CD4-positive, alpha-beta T cell treated with Interleukin-15 for 4 hours (primary cell): ENCODE data around the gene CPA2.

Source experiments
- DNase-seq: peaks from one replicate; pipeline ENCODE4 v3.0.0-alpha.2; 2020; ENCODE audit warnings: low spot score

The CPA2 gene

DNA sequence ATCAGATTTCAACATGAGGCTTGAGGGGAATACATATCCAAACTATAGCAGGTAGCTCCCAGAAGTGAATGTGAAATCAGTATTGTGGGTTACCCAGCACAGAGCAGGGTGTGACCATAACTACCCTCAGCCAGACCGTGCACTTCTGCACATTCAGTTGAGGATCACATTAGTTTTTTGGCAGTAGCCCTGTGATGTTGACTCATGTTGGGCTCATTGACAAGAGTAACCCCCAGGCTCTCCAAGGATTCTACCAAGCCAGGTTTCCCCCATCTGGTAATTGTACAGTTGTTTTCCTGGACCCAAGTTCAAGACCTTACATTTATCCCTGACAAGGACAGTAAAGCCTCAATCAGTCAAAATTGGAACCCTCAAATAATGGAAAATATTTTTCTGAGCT lies 14.6 kb downstream of the CPA2 start:
- DNase-seq = no peak

DNA sequence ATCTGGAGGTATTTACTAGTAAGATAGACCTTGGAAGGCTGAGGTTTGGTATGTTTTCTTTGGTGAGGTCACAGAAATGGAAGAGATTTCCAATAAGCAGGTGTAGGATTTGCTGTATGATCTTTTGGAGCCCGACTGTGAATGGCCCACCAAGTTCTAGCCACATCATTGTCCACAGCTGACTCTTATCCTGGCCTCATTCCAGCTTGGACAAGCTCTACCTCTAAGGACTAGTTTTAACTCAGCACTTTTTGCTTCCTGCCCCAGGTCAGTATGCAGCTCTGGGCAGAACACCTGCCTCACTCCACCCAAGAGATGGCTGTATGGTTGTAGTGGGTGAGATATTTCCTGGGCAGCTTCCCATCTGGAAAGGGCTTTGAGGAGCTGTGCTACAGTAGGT lies 20.2 kb downstream of the CPA2 start:
- no peak for DNase-seq

DNA sequence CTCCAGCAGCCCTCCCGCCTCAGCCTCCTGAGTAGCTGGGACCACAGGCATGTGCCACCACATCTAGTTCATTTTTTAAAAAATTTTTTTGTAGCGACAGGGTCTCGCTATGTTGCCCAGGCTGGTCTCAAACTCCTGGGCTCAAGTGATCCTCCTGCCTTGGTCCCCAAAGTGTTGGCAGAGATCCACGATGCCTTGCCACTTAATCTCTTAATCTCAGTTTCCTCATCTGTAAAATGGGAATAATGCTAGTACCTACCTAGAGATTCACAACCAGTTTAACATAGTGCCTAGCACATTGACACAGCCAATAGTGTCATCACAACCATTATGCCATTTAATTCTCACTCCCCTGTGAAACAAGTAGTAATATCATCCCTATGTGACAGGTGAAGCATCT lies 21.5 kb downstream of the CPA2 start:
- no peak for DNase-seq

DNA sequence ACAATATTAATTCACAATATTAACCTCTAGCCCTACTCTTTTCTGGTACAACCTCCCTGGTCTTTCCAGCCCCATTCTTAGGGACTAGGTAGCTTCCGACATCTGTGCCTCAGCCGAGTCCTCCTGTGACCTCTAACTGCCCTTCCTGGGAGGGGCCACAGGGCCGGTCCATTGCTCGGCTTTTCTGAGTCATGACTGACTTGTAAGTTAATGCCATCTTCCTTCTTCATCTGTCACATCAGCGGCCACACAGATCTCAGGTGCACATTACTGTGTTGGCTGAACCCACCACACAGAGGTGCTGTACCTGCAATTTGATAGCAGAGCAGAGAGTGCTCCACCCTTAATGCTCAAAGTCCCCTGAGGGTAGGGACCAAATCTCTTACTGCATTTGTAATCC lies 22.2 kb downstream of the CPA2 start:
- no peak for DNase-seq

DNA sequence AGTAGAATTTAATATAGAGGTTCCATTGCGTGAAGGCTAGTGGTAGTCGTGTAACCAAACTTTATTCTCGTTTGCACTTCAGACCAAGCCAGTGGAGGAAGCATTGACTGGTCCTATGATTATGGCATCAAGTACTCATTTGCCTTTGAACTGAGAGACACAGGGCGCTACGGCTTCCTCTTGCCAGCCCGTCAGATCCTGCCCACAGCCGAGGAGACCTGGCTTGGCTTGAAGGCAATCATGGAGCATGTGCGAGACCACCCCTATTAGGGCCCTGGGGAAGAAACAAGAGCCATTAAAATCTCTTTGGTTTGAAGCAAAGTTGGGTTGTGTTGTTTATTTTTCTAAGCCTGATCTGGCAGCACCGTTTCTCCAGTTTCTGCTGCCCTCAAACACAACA lies 22.8 kb downstream of the CPA2 start:
- no peak for DNase-seq

DNA sequence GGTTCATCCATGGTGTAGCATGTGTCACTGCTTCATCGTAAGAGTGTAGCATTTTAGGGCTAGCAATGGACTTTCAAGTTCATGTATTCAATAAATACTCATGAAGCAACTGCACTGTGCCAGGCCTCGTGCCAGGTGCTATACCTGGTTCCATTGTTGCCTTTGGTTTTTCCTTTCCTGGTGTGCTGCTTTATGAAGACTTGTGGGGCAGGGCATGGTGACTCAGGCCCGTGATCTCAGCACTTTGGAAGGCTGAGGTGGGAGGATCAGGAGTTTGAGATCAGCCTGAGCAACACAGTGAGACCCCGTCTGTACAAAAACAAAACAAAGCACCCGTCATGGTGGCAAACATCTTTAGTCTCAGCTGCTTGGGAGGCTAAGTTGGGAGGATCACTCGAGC lies 24.1 kb downstream of the CPA2 start:
- no peak for DNase-seq

DNA sequence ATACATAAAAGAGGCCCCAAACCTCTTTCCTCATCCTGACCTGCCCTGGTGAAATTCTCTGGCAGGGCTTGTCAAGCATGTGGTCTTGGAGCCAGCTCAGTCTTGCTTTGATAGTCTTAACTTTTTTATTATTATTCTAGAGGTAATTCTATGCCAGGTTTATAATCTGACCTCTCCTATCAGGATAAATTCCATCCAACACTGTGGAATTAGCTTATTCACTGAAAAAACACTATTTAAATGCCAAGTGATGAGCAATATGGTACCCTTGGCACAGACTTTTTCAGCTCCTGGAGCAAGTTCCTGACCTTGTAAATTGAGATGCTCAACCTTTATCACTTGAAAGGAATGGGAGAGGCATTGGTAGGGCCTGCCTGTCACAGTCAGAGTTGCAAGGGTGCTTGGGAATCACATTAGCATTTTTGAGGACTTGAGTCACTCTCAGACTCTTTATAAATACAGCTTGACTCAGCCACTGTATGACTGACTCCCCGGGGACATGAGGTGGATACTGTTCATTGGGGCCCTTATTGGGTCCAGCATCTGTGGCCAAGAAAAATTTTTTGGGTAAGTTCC lies 26.1 kb downstream of the CPA2 start, which contains the start of gene CPA4:
Gene CPA4 (plus strand): TSS at position 480 of the 576 bp plus-strand sequence. CDS start 20 bp downstream, at position 500.
- no peak for DNase-seq

DNA sequence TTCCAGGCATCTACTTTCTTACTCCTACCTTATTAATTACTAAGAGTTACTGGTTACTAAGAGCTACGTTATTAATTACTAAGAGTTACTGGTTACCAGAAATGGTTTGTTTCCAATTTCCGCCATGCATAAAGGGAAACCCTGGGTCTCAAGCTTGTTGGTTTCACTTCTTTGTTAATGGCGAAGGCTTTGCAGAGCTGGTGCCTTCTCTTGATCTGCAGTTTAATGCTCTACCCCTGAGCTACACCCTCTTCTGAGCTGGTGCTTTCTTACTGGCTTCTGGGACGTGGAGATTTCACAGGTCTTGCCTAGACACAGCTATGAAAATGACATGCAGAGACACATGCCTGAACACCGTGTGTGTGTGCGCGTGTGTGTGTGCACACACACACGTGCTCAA lies 26.9 kb downstream of the CPA2 start:
- no peak for DNase-seq

DNA sequence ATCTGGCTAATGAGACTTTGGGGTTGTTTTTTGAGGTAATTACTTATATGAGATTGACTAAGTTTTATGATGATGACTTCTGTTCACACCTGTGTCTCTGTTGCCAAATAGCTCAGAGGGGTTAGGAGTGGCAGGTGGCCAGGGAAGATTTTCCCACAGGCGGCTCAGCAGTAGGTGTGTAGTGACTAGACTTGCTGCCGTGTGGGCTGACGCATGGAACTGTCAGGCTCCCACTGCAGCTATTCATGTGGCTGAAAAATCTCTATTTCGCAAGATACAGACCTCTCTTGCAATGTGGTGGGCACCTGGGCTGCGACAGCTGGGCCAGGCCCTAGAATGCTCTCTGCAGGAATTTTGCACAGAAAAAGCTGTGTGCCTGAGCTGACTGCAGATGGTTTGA lies 27.7 kb downstream of the CPA2 start:
- DNase-seq = no peak

DNA sequence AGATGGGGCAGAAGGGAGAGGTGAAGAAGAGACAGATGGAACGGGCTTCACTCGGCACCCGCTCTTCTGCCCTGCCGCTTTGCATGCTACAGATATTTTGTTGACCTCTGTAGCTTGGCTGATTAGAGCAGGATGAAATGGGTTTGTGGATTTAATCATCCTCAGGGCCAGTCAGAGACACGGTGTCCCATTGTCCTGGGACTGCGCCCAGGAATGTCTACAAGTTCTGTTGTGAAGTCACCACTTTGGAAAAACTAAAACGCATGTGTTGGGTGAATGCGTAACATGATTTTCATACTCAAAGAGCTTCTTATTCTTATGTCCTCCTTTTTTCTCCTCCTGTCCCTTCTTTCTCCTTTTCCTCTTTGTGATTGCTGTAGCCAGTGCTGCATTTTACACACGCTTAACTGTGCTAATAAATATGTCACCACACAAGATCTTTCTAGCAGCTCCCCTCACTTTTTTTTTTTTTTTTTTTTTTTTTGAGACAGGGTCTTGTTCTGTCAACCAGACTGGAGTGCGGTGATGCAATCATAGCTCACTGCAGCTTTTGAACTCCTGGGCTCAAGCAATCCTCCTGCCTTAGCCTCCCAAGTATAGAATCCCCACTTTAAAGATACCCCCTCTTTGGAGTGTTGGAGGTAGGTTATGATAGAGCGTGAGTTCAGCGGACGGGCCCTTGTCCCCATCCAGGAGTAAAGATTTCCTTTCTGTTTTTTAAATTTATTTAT lies 29.7 kb downstream of the CPA2 start:
- DNase-seq = no peak

DNA sequence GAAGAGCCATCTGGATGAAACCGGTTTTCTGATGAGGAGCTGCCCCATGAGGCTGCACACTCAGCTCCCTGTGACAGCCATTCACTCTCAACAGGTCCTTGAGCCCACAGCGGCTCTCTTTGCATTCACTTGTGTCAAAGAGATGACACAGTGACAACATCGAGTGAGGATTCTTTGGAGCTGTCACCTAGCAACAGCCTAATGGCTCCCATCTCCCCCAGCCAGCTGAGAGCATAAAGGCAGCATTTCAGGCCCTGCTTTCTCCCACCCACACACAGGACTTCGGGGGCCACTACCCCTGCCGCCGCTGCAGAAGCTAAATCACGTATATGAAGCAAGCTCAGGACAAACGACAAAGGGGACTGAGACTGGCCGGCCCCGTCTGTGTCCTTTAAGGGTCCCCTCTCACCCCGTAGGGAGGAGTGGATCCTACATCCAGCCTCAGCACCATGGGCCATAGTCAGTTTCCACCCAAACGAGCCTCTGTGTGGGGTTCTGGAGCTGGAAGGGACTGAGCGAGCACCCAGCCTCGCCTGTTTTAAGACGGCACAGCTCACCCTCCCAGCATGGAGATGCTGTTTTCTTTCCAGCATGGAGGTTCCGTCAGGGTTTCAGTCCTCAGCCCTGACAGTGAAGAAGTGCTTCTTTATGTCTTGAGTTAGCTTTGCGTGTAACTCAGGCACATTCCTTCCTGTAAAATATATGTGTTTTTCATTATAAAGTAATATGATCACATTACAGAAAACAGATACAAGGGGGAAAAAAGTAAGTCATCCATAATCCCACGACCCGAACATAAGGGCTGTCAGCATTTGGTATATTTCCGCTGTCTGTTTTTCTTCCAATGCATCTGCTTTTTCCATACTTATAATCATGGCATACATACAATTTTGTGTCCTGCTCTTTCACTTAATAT lies 31.2 kb downstream of the CPA2 start:
- DNase-seq = no peak

DNA sequence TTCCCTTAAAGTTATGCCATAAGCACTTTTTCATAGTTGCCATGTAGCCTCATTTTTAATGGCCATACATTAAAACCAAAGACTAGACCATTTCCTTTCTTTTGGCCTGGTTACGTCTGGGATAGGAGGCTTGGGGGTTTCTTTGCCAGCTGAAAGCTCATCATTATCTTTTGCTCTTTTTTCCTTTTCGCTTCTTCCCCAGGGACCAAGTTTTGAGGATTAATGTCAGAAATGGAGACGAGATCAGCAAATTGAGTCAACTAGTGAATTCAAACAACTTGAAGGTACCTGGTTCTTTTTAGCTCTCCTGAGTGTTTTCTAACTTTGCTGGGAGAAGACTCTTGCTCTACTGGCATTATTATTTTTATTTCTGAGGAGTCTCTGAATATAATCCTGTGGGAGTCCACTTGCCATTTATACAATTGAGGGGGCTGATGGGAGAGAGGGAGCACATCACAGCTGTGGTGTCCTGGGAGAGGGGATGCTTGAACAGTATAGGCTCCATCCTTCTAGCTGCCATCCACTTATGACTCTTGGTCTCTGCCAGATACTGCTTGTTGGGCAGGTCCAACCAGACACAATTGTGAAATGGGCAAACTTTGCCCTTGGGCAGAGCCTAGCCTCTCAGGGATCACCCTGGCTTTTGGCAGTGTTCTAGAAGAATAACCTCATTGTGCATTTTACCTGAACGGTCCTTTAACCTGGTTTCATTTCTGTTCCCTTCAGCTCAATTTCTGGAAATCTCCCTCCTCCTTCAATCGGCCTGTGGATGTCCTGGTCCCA lies 32.1 kb downstream of the CPA2 start:
- no peak for DNase-seq

DNA sequence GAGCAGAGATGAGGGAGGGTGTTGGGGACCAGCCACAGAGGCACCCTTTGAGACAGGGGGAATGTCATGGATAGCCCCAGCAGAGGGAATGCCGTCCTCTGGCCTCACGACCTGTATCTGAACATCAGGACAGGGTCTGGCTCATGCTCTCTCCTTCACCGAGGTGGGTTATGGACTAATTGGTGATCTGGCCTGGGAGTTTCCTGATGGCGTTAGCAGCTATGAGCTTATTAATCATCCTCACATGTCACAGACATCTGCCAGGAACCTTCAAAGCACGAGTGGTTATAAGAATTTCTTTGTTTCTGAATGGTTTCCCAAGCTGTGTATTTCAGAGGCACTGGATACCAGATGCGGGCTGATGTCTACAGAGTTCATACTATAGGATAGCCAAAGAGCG lies 33.2 kb downstream of the CPA2 start:
- DNase-seq = no peak

DNA sequence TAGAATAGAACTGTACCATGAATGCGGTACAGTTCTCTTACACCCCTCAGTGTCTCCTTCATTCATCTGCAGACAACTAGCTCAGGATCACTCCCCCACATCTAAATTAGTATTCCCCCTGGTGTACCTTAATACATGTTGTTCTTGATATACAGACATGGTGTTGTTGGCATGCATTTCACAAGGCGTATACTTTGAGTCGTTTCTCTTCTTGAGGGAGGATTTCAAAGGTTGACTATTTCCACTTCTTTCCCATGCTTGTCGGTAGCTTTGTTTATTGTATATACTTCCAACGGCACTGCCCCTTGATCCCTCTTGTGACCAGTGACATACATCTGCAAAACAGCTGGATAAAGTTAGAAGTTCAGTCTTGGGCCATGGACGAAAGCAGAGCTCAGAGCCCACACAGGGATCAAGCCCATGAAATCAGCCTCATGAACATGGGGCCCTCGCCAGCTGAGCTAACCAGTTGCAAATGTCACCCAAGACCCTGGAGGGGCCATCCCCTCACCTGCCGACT lies 34.9 kb downstream of the CPA2 start:
- DNase-seq = no peak

DNA sequence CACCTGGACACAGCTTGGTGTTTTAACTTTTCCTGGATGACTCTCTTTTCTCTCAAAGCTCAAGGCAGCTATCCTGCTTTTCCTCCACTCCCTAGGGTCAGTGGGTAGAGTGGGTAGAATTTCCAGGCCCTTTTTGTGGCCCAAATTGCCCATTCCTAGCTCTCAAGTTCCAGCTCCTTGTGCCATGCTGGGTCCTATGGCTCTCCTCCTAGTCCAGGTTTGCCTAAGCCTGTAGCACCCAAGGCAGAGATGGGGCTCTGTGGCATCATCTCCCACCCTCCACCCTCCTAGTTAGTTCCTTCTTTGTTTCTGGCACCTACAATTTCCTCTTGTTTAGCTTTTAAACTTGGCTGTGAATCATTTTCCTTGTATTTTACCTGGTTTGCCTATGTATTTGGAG lies 36.0 kb downstream of the CPA2 start:
- no peak for DNase-seq

DNA sequence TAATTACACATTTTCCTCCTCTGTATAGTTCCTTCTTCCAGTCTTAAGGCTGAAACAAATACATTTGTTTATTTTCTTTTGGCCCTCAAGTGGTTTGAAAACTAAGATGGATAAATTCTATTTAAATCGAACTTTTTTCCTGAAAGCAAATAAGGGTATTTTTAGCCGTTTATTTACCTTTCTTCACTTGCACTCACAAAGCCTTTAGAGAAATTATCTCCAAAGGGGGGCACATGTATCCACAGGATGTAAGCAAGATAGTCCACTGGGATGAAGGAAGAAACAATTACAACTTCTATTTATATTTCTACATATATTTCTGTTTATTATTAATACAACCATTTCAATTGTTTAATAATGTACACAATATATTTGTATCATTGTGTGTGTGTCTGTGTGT lies 36.5 kb downstream of the CPA2 start:
- DNase-seq = no peak

DNA sequence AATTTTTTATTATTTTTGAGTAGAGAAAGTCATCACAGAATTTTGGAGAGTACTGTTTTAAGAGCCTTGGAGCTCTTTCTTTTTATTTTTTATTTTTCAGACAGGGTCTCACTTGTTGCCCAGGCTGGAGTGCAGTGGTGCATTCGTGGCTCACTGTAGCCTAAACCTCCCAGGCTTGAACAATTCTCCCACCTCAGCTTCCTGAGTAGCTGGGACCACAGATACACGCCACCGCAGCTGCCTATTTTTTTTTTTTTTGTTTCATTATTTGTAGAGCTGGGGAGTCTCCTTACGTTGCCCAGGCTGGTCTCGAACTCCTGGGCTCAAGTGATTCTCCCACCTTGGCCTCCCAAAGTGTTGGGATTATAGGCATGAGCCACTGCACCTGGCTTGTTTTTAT lies 36.9 kb downstream of the CPA2 start:
- no peak for DNase-seq

DNA sequence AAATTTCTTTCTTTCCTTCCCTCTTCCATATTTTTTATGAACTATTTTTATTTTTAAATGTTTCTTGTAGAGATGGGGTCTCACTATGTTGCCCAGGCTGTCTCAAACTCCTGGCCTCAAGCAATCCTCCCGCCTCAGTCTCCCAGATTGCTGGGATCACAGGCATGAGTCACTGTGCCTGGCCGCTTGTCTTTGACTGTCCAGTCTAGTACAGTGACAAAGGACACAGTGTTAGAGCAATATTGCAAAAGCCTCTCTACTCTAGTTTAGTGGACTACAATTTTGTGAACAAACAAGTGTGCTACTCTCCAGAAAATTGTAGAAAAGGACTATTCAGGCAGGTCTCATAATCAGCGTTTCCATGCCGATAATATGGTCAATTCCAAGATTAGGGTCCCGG lies 37.3 kb downstream of the CPA2 start:
- no peak for DNase-seq

DNA sequence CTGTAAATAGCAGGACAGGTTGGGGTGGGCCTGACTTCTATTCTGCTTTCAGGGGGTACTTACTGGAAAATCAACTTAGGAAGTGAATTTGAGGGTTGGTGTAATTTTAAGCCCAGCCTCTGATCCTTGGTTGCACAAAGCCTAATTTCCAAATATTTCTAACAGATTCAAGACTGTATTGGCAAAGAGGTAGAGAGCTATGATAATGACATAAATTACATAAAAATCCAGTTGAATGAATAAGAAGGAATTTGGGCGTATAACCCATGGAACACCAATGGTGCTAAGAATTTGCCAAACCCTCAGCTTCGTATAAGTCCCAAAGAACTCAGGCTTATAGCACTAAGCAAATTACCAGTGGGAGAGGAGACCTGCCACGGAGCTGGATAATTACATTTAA lies 38.2 kb downstream of the CPA2 start:
- DNase-seq = no peak

DNA sequence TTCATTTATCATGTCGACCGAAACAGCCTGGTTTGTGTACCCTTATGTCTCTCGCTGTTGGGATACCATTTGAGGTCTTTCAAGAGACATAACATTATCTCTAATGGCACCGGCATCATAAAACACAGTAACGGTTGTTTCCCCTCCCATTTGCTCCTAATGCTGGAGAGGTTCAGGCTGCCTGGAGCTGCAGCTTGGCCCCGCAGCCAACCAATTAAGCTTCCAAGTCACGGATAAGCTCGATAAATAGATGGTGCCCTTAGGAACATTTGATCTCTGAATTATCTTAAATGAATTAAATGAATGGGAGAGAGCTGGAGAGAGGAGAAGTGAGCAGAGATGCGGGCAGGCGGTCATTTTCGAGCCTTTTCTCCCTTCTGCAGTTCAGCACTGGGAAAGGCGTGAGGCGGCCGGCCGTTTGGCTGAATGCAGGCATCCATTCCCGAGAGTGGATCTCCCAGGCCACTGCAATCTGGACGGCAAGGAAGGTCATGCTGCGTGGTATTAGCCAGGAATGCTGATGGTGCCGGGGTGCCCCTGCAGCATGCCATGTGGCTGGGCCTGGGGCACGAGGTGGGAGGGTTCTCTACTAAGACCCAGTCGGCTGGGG lies 38.9 kb downstream of the CPA2 start:
- DNase-seq = no peak

DNA sequence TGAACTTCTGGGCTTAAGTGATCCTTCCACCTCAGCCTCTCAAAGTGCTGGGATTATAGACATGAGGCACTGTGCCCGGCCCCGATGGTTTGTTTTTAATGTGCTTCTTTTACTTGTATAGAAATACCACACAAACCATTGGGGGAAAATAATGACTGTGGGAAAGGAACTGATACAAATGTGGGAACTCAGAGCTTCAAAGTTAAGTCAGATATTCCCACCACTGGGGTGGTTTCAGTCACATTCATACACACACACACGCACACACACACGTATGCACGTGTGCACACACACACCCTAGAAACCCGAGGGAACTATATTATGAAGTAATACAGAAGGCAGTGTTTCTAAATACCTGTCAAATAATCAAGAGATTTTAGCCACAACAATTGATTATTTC lies 43.3 kb downstream of the CPA2 start:
- DNase-seq = no peak

DNA sequence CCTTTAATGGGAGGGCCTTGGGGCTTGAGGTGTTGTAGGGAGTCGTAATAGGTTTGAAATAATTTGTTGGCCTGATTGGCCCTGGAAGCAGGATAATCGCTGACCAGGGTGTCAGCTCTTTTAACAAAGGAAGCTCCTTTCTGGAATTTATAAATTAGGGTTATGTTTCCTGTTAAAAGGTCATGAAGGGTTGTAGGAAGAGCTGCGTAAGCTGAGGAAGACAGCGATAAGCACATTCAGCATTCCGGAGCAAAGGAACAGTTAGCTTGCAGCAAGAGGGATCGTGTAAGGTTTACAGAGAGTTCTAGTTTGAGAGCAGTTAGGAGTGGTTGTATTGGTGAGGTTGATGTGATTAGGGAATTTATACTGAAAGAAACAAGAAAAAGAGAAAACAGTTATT lies 47.6 kb downstream of the CPA2 start:
- DNase-seq = no peak
